HG03139 (cell line): ENCODE measurements around the gene GALNT4.

Experiments used
- ATAC-seq: cut with Tn5 transposase; IDR thresholded peaks from one replicate; pipeline ENCODE4 v1.9.1; 2021; ENCODE audit not compliant: unreplicated experiment

The GALNT4 gene

DNA sequence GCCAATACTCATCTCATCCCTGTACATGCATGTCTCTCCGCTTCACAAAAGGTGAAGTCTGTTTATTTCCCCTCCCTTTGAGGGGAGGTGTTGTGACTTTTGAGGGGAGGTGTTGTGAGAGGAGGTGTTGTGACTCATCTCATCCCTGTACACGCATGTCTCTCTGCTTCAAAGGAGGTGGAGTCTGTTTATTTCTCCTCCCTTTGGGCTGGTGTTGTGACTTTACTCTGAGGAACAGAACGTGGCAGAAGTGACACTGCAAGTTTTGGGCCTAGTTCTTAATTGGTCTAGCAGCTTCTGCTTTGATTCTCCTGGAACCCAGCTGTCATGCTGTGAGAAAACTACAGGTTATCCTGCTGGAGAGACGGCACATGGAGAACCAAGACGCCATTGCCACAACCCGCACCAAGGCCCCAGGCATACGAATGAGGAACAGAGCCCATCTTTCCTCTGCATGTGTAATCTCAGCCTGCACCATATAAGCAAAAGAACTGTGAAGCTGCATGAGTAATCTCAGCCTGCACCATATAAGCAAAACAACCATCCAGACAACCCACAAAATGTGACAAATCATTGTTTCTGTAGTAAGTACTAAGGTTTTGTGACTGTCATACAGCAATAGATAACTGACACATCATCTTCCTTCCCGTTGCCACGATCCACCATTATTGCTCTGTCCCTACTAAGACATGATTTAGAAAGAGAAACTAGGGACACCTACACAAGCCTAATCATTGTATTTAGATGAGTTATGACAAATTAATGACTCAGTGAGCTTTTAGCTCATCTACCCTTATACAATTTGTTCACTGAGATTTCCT, 30.0 kb downstream of the GALNT4 start:
- ATAC-seq: no peak

DNA sequence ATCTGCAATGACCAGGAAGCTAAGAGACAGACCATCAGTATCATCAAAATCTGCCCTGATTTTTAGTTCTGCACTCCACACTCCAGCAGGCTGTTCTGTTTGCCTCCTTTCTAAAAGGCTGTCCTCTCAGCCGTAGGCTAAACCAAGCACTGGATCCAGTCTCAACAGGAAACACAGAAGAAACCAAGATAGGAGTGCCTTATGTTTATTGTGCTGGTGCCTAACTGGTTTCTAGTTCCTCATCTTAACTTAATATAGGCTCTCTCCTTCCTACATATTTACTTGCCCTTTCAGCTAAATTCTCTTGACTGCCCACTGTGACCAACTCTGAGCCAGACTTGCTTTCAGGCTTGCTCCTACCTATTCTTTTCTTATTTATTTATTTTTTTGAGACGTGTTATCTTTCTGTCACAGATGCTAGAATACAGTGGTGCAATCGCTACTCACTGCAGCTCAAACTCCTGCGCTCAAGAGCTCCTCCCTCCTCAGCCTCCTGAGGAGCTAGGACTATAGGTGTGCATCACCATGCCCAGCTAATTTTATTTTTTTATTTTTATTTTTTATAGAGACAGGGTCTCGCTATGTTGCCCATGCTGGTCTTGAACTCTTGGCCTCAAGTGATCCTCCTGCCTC, 30.8 kb downstream of the GALNT4 start:
- ATAC-seq: no peak

DNA sequence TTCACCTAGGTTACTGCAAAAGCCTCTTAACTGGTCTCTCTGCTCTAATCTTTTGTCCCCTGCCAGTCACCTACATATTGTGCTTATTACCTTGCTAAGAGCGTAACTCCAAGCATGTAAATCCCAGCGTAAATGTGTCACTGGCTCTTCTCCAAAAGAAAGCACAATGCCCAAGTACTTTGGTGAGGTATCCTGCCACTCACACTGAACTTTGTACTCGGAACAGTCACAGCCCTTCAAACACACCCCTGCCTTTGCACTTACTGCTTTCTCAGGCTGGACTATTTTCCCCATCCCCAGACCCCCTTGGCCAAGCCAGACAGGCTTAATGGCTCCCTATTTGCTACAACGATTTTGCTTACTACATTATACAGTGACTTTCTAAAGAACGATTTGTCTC, 31.7 kb downstream of the GALNT4 start:
- no peak for ATAC-seq

DNA sequence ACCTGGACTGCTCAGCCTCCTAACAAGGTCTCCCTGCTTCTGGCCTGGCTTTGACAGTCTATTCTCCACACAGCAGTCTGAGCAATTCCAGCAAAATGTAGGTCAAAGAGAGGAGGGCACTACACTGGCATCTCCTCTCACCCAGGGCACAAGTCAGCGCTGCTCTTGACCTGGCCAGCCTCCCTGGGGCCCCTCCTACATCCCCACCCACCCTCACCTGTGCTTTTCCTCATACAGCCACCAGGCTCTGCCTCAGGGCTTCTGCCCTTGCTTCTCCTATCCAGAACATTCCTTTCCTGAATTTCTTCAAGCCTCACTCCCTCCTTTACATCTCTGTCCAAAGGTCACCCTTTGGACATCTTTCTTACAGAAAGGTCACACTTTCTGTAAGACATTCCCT, 33.7 kb downstream of the GALNT4 start:
- no peak for ATAC-seq

DNA sequence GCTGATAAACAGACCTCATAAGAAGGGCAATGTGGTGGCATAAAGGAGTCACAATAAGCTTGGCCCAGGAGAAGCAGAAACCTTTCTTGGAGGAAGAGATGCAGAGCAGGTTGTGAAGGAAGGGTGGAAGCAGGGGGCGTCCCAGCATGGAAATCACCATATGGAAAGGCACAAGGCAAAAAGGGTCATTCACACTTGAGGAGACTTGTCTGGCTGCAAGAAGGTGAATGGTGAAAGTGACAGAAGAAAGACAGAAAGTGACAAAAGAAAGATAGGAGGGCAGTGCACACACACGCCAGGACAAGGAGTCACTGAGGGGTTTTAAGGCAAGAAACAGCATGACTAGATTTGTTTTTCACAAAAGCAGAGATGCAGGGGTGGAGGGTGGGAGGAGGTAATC, 38.3 kb downstream of the GALNT4 start:
- no peak for ATAC-seq

DNA sequence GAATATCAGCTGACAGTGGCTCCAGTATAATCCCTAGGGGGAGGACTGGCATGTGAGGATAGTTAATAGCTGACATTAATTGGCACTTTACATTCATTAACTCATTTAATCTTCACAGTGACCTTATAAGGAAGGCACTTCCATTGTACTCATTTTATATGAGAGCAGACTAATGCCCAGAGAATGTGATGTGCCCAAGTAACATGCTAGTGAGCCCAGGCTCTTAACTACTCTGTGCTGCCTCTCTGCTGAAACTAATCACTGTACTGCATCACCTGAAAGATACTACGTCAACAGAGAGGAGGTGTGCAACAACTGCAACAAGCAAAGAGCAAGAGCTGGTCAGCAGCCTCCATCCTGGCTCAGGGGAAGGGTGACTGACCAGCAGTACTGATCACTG, 40.1 kb downstream of the GALNT4 start:
- no peak for ATAC-seq

DNA sequence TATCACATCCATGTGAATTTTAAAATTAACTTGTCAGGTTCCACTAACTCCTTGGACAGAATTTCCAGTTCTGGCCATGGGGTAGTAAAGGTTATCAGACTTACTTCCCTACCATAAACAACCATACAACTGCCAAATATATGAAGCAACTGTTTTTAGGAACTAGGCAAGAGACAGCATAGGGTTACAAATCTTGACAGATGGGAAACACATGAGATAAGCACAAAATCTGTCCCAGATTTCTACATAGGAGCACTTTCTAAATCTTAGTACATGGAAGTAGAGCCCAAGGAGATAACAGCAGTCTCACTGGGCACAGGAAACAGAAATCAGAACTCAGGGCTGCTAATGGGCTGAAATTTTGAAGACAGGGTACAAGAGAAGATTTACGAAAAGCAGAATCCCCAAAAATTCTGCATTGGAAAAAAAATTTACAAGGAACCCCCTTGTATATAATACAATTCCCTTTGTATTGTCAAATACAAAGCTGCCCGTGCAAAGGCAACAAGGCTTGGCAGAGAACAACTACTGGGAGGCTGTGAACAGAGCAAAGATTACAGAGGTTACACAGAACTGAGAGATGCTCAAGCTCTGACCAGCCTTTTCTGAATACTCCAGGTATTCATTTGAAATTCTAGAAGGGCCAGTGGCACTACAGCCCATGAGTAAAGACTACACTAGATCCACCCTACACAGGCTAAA, 43.2 kb downstream of the GALNT4 start:
- ATAC-seq: no peak

DNA sequence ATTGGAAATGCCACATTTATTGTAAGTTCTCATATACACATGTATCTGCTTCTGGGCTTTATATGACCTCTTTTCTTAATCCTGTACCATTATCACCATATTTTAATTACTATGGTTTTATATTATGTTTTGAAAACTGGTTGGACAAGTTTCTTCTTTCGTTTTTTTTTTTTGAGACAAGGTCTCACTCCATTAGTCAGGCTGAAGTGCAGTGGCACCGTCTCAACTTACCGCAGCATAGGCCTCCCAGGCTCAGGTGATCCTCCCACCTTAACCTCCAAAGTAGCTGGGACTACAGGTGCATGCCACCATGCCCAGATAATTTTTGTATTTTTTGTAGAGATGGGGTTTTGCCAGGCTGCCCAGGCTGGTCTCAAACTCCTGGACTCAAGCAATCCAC, 44.6 kb downstream of the GALNT4 start:
- ATAC-seq: no peak

DNA sequence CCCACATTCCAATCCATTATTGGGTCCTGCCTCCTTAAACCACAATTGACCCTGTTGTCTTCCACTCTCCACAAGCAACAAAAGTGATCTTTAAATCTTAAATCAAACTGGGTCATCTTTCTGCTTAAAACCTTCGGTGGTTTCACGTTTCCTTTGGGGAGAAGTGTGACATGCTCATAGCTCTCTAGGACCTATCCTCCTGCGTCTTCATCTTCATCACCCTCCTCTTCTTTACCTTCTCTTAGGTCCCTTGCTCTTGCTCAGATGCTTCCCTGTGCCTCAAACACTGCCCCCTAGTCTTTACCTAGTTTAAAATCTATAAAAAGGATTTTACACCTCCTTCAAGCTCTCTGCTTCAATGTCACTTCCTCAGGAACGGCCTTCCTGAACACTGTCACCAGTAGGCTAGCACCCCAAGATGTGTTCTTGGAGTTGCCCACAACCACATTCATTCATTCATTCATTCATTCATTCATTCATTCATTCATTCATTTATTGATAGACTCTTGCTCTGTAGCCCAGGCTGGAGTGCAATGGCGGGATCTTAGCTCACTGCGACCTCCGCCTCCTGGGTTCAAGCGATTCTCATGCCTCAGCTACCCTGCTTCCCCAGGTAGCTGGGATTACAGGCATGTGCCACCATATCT, 46.8 kb downstream of the GALNT4 start:
- ATAC-seq: no peak

DNA sequence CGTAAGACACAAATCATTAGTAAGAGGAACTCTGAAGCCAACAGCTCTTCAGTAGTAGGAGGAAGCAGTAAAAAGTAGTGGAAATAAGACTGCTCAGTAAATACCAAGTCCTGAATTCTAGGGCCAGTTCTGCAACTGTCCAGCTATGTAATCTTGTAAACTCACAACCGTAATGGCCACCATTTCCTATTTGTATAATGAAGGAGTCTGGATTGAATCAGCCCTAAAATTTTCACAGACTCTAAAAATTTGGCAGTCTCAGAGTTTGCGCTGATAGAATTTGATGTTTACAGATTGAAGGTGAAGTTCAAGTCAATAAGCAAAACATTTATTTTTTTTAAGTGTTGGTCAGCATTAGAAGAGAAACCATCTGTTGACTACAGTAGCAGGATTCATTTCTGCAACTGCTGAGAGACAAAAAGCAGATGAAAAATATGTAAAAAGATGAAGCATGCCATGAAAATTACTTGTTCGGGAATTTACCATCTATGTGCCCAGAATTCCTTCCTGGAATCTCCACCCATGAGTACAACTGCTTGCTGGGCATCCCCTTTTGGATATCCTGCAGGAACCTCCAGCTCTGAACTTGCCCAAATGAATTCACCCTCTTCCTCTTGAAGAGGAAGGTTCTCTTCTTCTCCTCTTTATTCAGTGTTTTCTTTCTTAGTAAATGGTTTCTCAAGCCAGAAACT, 47.5 kb downstream of the GALNT4 start:
- ATAC-seq: no peak

DNA sequence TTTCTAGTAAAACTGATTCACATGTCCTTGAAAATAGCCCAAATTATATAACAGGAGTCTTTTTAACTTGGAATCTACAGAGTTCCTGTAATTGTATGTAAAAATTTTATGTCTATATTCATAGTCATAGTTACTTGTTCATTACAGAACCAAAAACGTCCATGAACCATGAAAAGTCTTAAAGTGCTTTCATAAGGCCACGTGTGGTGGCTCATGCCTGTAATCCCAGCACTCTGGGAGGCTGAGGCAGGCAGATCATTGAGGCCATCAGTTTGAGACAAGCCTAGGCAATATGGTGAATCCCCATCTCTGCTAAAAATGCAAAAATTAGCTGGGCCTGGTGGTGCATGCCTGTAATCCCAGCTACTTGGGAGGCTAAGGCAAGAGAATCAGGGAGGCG, 48.4 kb downstream of the GALNT4 start:
- no peak for ATAC-seq

DNA sequence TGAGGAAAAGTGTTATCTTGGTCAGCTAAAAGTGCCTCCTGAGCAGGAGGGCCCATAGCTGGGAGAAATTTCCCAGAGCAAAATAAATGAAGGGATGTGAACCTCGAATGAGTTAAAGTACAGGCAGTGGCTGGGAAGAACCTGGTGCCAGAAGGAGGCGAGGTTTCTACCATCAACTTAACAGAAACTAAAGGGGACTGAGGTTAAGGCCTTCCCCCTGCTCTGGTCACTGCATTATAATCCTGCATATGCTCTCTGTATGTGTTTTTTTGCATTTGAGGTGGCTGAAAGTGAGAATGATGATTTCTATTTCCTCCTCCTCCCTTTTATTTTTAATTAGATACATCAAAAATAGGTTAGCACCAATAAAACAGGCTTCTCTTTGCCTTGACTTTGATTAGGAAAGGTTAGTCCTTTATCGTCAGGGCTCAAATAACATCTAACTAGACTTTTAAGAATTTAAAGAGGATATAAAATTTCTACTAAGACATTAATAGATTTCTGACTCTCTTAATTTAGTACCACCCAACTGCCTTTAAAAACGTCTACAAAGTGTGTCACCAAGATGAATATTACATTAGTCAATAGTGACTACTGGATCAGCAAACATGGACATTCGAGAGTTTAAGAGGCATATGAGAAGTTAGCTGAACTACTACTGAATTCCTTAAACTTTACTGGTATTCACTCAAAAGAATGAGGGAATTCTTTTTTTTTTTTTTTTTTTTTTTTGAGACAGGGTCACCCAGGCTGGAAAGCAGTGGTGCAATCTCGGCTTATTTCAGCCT, 49.2 kb downstream of the GALNT4 start:
- no peak for ATAC-seq

DNA sequence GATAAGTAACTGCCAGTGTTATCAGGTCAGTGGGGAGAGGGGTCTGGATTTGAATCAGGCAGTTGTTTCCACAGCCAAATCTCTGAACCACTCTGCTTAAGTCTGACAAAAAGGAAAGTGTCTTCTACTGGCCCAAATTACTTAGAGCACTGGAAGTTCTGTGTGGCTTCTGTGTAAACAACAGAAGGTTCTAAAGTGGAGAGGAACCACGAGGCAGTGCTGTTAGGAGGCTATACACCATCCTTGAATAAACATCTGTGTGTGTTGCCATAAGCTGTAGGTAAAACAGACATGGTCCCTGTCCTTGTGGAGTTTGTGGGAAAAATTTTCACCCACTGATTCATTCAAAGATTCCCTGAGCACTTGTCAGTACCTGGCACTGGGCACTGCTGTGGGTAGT, 50.0 kb downstream of the GALNT4 start:
- ATAC-seq: no peak
